Measurements from ENCODE around the gene FBXL13.

FBXL13 gene

DNA sequence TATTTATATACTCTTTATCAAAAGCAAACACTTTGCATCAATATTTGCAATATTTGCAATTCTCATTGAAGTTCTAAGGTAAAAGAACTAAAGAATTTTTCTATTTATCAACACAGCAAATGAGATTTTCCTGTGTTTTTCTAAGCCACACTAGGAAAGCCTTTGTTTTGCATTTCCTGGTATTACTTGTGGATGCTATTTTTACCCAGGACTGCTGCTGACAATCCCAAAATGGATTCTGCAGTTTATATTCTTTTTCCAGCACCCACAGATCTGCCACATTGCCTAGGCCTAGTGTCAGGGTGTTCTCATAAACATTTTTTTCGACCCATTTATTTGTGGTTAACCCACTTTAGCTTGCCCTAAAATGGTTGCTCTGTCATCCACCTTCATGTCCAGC, 135.9 kb downstream of the FBXL13 start:
- in situ Hi-C loops (cut with MboI; ENCODE audit: low sequenced_read_pairs, unreplicated experiment) = no loop called here
- TF ChIP-seq, protein P1, sequence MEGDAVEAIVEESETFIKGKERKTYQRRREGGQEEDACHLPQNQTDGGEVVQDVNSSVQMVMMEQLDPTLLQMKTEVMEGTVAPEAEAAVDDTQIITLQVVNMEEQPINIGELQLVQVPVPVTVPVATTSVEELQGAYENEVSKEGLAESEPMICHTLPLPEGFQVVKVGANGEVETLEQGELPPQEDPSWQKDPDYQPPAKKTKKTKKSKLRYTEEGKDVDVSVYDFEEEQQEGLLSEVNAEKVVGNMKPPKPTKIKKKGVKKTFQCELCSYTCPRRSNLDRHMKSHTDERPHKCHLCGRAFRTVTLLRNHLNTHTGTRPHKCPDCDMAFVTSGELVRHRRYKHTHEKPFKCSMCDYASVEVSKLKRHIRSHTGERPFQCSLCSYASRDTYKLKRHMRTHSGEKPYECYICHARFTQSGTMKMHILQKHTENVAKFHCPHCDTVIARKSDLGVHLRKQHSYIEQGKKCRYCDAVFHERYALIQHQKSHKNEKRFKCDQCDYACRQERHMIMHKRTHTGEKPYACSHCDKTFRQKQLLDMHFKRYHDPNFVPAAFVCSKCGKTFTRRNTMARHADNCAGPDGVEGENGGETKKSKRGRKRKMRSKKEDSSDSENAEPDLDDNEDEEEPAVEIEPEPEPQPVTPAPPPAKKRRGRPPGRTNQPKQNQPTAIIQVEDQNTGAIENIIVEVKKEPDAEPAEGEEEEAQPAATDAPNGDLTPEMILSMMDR (IDR thresholded peaks at IDR 0.05; ENCODE audit: borderline replicate concordance, control extremely low read depth, extremely low read depth, insufficient read depth, missing control alignments) = no peak
- no peak for DNase-seq (ENCODE audit: low spot score)

DNA sequence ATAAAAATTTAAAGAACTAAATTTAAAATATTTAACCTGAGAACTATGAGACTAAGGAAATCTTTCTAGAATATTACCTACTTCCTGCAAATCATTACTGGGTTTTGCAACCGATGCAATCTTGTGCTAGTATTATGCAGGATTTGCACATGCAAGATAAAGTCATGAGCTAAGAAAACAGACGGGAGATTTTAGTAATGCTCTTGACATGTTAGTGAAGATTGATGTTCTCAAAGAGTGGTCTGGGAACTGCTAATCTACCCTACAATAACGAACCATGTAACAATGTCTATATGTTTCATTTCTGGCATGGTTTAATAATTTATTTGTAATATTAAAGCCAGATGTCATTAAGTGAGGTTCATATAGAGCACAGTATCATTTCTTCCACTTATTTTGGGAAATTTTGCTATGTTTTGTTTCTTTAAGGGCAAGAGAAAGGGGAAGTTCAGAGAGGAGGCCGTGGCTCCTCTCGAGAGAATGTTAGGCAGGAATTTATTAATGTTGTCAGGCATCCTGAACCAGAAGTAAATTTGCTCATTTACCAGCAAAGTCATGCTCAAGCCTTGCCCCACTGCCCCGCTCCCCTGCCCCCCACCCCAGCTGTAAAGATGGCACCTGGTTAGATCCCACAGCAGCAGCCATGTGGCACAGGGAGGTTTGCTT, 139.0 kb downstream of the FBXL13 start:
- in situ Hi-C loops (cut with MboI; ENCODE audit: low sequenced_read_pairs, unreplicated experiment) = no loop called here
- TF ChIP-seq, protein P1 (IDR thresholded peaks at IDR 0.05; ENCODE audit: borderline replicate concordance, control extremely low read depth, extremely low read depth, insufficient read depth, missing control alignments) = no peak
- DNase-seq (ENCODE audit: low spot score) = no peak

DNA sequence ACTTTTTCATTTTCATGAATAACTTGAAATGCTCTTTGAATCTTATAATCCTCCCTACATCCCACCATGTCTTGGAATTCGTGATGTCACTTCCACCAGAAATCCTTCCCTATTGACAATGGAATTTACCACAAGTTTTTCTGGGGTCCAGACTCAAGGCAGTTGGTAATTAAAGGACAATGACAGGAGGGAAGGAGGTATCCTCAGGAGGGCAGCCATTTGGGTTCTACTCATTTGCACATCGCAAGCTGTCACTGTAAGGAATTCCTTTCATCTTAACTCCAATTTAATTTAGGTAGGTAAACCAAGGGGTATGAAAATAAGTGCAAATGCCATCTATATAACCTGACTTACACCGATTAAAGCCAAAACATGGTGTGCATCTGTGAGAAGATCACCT, 139.9 kb downstream of the FBXL13 start:
- no peak for DNase-seq (ENCODE audit: low spot score)
- TF ChIP-seq, protein P1 (IDR thresholded peaks at IDR 0.05; ENCODE audit: borderline replicate concordance, control extremely low read depth, extremely low read depth, insufficient read depth, missing control alignments) = no peak
- in situ Hi-C loops (cut with MboI; ENCODE audit: low sequenced_read_pairs, unreplicated experiment) = no loop called here

DNA sequence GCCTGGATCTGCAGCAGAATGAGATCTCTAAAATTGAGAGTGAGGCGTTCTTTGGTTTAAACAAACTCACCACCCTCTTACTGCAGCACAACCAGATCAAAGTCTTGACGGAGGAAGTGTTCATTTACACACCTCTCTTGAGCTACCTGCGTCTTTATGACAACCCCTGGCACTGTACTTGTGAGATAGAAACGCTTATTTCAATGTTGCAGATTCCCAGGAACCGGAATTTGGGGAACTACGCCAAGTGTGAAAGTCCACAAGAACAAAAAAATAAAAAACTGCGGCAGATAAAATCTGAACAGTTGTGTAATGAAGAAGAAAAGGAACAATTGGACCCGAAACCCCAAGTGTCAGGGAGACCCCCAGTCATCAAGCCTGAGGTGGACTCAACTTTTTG, 140.4 kb downstream of the FBXL13 start:
- in situ Hi-C loops (cut with MboI; ENCODE audit: low sequenced_read_pairs, unreplicated experiment) = no loop called here
- DNase-seq (ENCODE audit: low spot score) = no peak
- TF ChIP-seq, protein P1 (IDR thresholded peaks at IDR 0.05; ENCODE audit: borderline replicate concordance, control extremely low read depth, extremely low read depth, insufficient read depth, missing control alignments) = no peak

DNA sequence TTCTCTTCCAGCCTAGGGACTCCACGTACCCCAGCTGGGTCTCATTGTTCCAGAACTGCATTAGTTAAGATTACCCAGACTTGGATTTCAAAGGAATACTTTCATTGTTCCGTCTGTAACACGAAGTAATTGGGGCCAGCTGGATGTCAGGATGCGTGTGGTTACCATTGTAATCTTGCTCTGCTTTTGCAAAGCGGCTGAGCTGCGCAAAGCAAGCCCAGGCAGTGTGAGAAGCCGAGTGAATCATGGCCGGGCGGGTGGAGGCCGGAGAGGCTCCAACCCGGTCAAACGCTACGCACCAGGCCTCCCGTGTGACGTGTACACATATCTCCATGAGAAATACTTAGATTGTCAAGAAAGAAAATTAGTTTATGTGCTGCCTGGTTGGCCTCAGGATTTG, 140.8 kb downstream of the FBXL13 start:
- in situ Hi-C loops (cut with MboI; ENCODE audit: low sequenced_read_pairs, unreplicated experiment) = no loop called here
- no peak for DNase-seq (ENCODE audit: low spot score)
- TF ChIP-seq, protein P1 (IDR thresholded peaks at IDR 0.05; ENCODE audit: borderline replicate concordance, control extremely low read depth, extremely low read depth, insufficient read depth, missing control alignments) = no peak

DNA sequence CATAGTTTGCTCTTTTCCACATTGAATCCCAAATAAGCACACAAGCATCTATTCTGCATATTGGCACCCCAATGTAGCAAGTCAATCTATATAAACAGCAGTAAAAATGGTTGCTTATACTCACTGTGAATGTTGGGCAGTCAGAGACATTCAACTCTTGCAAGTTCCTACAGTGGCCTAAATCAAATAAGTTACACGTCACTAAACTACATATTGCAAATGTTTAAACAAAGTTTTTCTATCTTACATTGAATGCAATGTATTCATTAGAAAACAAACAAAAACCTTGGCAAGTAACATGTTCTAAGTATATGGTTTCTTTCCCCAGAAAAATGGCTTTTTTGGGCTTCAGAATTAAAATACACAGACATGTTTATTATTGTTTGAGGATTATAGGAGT, 142.8 kb downstream of the FBXL13 start:
- in situ Hi-C loops (cut with MboI; ENCODE audit: low sequenced_read_pairs, unreplicated experiment) = no loop called here
- no peak for DNase-seq (ENCODE audit: low spot score)
- TF ChIP-seq, protein P1 (IDR thresholded peaks at IDR 0.05; ENCODE audit: borderline replicate concordance, control extremely low read depth, extremely low read depth, insufficient read depth, missing control alignments) = no peak
